HG02973 (cell line): ENCODE measurements around the gene CDAN1.
"Not testable (repeated sequence)": the region's sequence is repeated elsewhere in the genome, so short reads cannot be mapped to it uniquely, and the experiment has no call there.

ENCODE experiments used
- ATAC-seq: cut with Tn5 transposase; IDR thresholded peaks from one replicate; pipeline ENCODE4 v1.9.1; 2021; ENCODE audit warnings: moderate library complexity; ENCODE audit not compliant: unreplicated experiment

Gene CDAN1

GRCh38 chr15:42712584-42712983, 24.3 kb downstream of the CDAN1 start:
- ATAC-seq: no peak

- no peak for ATAC-seq
Observed at GRCh38 chr15:42711746-42712145, 25.2 kb downstream of the CDAN1 start.

- ATAC-seq: no peak
Observed at GRCh38 chr15:42710662-42711061, 26.3 kb downstream of the CDAN1 start.

- ATAC-seq: no peak
Observed at GRCh38 chr15:42707873-42708544, 28.9 kb downstream of the CDAN1 start.

- no peak for ATAC-seq
Observed at GRCh38 chr15:42707068-42707467, 29.9 kb downstream of the CDAN1 start.

GRCh38 chr15:42705336-42705735, 31.6 kb downstream of the CDAN1 start:
- ATAC-seq: no peak

GRCh38 chr15:42704492-42704926, 32.4 kb downstream of the CDAN1 start:
- no peak for ATAC-seq

GRCh38 chr15:42696626-42697025, 40.3 kb downstream of the CDAN1 start:
- no peak for ATAC-seq

- no peak for ATAC-seq
Observed at GRCh38 chr15:42695527-42696071, 41.3 kb downstream of the CDAN1 start.

- no peak for ATAC-seq
Observed at GRCh38 chr15:42694398-42694797, 42.5 kb downstream of the CDAN1 start.

- no peak for ATAC-seq
Observed at GRCh38 chr15:42693942-42694341, 43.0 kb downstream of the CDAN1 start.

- no peak for ATAC-seq
Observed at GRCh38 chr15:42693496-42693895, 43.4 kb downstream of the CDAN1 start.

GRCh38 chr15:42692997-42693396, 43.9 kb downstream of the CDAN1 start:
- ATAC-seq: no peak

GRCh38 chr15:42692536-42692935, 44.4 kb downstream of the CDAN1 start:
- no peak for ATAC-seq

GRCh38 chr15:42691770-42692169, 45.2 kb downstream of the CDAN1 start:
- ATAC-seq: no peak

- ATAC-seq: no peak
Observed at GRCh38 chr15:42691308-42691707, 45.6 kb downstream of the CDAN1 start.

- ATAC-seq: no peak
Observed at GRCh38 chr15:42688301-42688700, 48.6 kb downstream of the CDAN1 start.

- no peak for ATAC-seq
Observed at GRCh38 chr15:42687740-42688139, 49.2 kb downstream of the CDAN1 start.

- ATAC-seq: no peak
Observed at GRCh38 chr15:42686281-42686680, 50.6 kb downstream of the CDAN1 start.

GRCh38 chr15:42681119-42681518, 55.8 kb downstream of the CDAN1 start:
- no peak for ATAC-seq

- ATAC-seq: not testable (repeated sequence)
Observed at GRCh38 chr15:42680142-42680482, 56.8 kb downstream of the CDAN1 start.

GRCh38 chr15:42679285-42680141, 57.4 kb downstream of the CDAN1 start:
- no peak for ATAC-seq
